Measurements from ENCODE around the gene CH25H. TPM values are rescaled to one million over a fixed set of nuclear protein-coding genes. Genes with fewer than 3 reads are reported as not detected.

The CH25H gene
- total RNA-seq, 1 donor from 2014 or later, result not detected

DNA sequence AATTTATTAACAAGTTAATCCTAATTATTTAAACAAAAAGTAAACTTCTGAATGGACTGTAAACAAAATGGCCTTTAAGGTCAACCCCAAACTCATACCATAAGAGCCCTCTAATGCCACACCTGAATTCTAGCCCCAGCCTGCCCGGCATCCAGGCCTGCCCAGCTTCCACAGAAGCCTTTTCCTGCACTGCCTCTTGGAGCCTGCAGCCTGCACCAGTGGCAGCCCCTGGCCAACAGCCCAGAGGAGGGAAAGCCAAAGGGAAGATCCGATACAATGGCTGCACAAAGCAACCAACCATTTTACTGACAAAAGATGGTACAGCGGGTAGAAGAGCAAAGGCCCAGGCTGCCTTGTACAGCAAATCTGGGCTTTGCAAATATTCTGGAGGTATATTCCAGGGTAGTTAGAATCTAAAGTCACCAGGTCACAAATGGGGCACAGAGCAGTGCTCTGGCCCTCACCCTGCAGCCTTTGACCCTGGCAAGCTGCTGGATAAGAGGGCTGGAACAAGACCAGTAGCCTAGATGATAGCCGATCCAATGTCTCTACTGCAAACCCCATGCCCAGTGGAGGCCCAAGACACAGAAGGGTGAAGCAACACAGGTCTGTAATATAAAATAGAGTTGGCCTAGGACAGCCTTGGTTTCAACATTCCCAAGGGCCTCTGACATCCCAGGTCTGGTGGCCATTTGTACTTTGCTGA, 12.5 kb upstream of the CH25H start:
- H3K36me3 Mint-ChIP-seq, result no peaks in the 10 kb centered on the region

DNA sequence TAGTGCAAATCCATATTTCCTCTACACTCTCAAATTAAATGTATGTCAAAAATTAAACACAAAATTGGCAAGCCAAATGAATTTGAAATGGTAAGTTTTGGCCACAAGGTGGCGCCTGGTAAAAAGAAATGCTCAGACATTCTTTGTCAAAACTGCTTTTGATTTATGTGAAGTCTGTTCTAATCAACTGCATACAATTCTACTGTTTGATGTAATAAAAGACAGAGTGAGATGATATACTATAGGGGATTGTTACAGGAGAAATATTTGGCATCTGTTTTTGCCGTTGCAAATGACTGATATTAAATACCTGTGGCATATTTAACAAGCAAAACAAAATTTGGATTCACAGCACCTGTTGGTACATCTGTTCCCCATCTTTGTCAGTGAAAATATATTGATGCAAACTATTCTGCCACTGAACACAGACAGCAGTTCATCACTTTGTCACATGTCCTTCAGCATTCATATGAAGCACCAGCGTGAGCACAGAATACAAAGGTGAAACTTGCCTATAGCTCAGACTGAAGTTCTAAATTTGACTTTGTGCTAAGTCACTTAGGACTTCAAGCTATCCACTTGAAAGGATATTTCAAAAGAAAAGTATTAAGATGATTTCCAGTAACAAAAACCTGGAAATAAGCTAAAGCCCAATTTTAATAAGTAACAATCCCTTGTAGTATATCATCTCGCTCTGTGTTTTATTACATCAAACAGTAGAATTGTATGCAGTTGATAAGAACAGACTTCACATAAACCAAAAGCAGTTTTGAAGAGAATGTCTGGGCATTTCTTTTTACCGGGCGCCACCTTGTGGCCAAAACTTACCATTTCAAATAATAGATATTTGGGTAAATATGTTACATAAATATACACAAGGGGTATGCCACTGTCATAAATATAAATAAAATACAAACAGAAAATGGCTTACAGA, 10.2 kb upstream of the CH25H start:
- Histone ChIP-seq H3K36me3 (no peaks in the 10 kb centered on the region), H3K9ac (no peak overlapping the region), H3K9me3 (ENCODE audit: low read depth) (no peaks in the 10 kb centered on the region), H4K20me1 (ENCODE audit: low read depth) (no peaks in the 10 kb centered on the region), H2AFZ (replicated peaks) (no peak overlapping the region), H3K4me2 (no peak overlapping the region), H3K4me3 (no peak overlapping the region), H3F3A (ENCODE audit: low read depth) (peaks cover 6% of the 10 kb centered on the region), H3K79me2 (ENCODE audit: low read depth) (no peaks in the 10 kb centered on the region), H3K27ac (no peak overlapping the region), H3K27me3 (no peaks in the 10 kb centered on the region), H3K4me1 (no peaks in the 10 kb centered on the region)
- TF ChIP-seq, protein P1, sequence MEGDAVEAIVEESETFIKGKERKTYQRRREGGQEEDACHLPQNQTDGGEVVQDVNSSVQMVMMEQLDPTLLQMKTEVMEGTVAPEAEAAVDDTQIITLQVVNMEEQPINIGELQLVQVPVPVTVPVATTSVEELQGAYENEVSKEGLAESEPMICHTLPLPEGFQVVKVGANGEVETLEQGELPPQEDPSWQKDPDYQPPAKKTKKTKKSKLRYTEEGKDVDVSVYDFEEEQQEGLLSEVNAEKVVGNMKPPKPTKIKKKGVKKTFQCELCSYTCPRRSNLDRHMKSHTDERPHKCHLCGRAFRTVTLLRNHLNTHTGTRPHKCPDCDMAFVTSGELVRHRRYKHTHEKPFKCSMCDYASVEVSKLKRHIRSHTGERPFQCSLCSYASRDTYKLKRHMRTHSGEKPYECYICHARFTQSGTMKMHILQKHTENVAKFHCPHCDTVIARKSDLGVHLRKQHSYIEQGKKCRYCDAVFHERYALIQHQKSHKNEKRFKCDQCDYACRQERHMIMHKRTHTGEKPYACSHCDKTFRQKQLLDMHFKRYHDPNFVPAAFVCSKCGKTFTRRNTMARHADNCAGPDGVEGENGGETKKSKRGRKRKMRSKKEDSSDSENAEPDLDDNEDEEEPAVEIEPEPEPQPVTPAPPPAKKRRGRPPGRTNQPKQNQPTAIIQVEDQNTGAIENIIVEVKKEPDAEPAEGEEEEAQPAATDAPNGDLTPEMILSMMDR (IDR thresholded peaks at IDR 0.05), result peak; percentile 90
- no peak for TF ChIP-seq EZH2 (IDR thresholded peaks at IDR 0.05)
- TF ChIP-seq EZH2phosphoT487 (IDR thresholded peaks at IDR 0.05), result no peak
- peak; percentile 65 for DNase-seq (ENCODE audit: low spot score)
- no peaks in the 10 kb centered on the region for H3K9me3 Mint-ChIP-seq
- H3K36me3 Mint-ChIP-seq, result no peaks in the 10 kb centered on the region
- no peak overlapping the region for H3K27ac Mint-ChIP-seq
- no peaks in the 10 kb centered on the region for H3K27me3 Mint-ChIP-seq (ENCODE audit: insufficient read depth, low read depth)
- H3K4me1 Mint-ChIP-seq, result peaks cover 9% of the 10 kb centered on the region
- H3K4me3 Mint-ChIP-seq, result no peak overlapping the region

More for the DNA sequence above, 12.5 kb upstream of the CH25H start:
- no peak overlapping the region for H3K27ac Mint-ChIP-seq
- TF ChIP-seq, protein P1 (IDR thresholded peaks at IDR 0.05), result no peak
- TF ChIP-seq EZH2phosphoT487 (IDR thresholded peaks at IDR 0.05) (no peak), EZH2 (IDR thresholded peaks at IDR 0.05) (no peak)
- no peaks in the 10 kb centered on the region for H3K9me3 ChIP-seq (ENCODE audit: low read depth)
- no peak overlapping the region for H2AFZ ChIP-seq (replicated peaks)
- no peak overlapping the region for H3K4me3 Mint-ChIP-seq
- no peaks in the 10 kb centered on the region for H3K27me3 Mint-ChIP-seq (ENCODE audit: insufficient read depth, low read depth)
- H4K20me1 ChIP-seq (ENCODE audit: low read depth), result no peaks in the 10 kb centered on the region
- H3K4me1 ChIP-seq, result peaks cover 4% of the 10 kb centered on the region
- no peak overlapping the region for H3K4me3 ChIP-seq
- H3F3A ChIP-seq (ENCODE audit: low read depth), result peaks cover 6% of the 10 kb centered on the region
- H3K9ac ChIP-seq, result no peak overlapping the region
- H3K36me3 ChIP-seq, result no peaks in the 10 kb centered on the region
- H3K79me2 ChIP-seq (ENCODE audit: low read depth), result no peaks in the 10 kb centered on the region
- H3K4me1 Mint-ChIP-seq, result peaks cover 14% of the 10 kb centered on the region
- no peak overlapping the region for H3K27ac ChIP-seq
- no peak overlapping the region for H3K4me2 ChIP-seq
- H3K27me3 ChIP-seq, result no peaks in the 10 kb centered on the region
- no peak for DNase-seq (ENCODE audit: low spot score)
- H3K9me3 Mint-ChIP-seq, result no peaks in the 10 kb centered on the region

DNA sequence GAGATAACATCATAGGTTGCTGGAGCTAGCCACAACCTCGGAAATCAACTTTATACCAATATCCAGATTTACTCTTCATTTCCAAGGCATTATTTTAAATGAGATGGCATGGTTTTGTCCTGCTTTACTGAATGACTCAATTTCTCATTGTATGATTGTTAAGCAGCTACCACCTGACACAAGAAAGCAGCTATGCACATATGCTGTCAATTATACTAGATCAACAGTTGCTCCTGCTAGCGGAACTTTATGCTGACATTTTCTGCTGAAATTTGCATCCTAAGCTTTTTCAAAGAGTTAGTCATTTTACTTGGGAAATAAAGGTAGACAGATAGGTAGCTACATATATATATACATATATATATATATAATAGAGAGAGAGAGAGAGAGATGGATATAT, 8.9 kb upstream of the CH25H start:
- Mint-ChIP-seq H3K27me3 (ENCODE audit: insufficient read depth, low read depth) (no peaks in the 10 kb centered on the region), H3K27ac (no peak overlapping the region), H3K4me1 (peaks cover 9% of the 10 kb centered on the region), H3K9me3 (no peaks in the 10 kb centered on the region), H3K36me3 (no peaks in the 10 kb centered on the region), H3K4me3 (no peak overlapping the region)
- Histone ChIP-seq H3K9me3 (ENCODE audit: low read depth) (no peaks in the 10 kb centered on the region), H3K36me3 (no peaks in the 10 kb centered on the region), H4K20me1 (ENCODE audit: low read depth) (no peaks in the 10 kb centered on the region), H3K4me2 (no peak overlapping the region), H3K4me1 (no peaks in the 10 kb centered on the region), H3K9ac (no peak overlapping the region), H2AFZ (replicated peaks) (no peak overlapping the region), H3K4me3 (no peak overlapping the region), H3K79me2 (ENCODE audit: low read depth) (no peaks in the 10 kb centered on the region), H3K27ac (no peak overlapping the region), H3K27me3 (peaks cover 2% of the 10 kb centered on the region), H3F3A (ENCODE audit: low read depth) (peaks cover 6% of the 10 kb centered on the region)
- no peak for DNase-seq (ENCODE audit: low spot score)
- TF ChIP-seq, protein P1 (IDR thresholded peaks at IDR 0.05), result no peak
- no peak for TF ChIP-seq EZH2phosphoT487 (IDR thresholded peaks at IDR 0.05)
- TF ChIP-seq EZH2 (IDR thresholded peaks at IDR 0.05), result no peak

Measured in neural progenitor cell (in vitro differentiated cells).